GM23338 (cell line): ENCODE results near the gene MFSD2B. TPM values are rescaled to one million over a fixed set of nuclear protein-coding genes. Genes with fewer than 3 reads are reported as not detected.

ENCODE experiments used
- ATAC-seq: fragments of 200-7000 bp; cut with Tn5 transposase; 3 replicates; pipeline ENCODE4 v1.9.1; 2020
- DNase-seq: peaks from one replicate; pipeline ENCODE4 v3.0.0-alpha.2; 2015; ENCODE audit warnings: low spot score
- H2AFZ ChIP-seq: fragments of 200-600 bp; sonication (generic); 2 replicates; pipeline ENCODE4 v1.8.0; 2016; ENCODE audit warnings: antibody characterized with exemption, mild to moderate bottlenecking, moderate library complexity
- H3F3A ChIP-seq: fragments of 200-600 bp; sonication (generic); replicated peaks from 2 replicates; pipeline ENCODE4 v1.8.0; 2017; ENCODE audit warnings: antibody characterized with exemption, mixed run types, low read depth
- H3K27ac ChIP-seq: fragments of 200-600 bp; sonication (generic); 2 replicates; pipeline ENCODE4 v1.6.1; 2016; ENCODE audit warnings: low read depth
- H3K27me3 ChIP-seq: fragments of 200-600 bp; sonication (generic); 2 replicates; pipeline ENCODE4 v1.8.0; 2016; ENCODE audit warnings: mild to moderate bottlenecking, mixed run types, moderate library complexity; ENCODE audit not compliant: insufficient read depth
- H3K36me3 ChIP-seq: fragments of 200-600 bp; sonication (generic); 2 replicates; pipeline ENCODE4 v1.8.0; 2016; ENCODE audit warnings: mild to moderate bottlenecking; ENCODE audit not compliant: insufficient read depth
- H3K4me1 ChIP-seq: fragments of 200-600 bp; sonication (generic); 2 replicates; pipeline ENCODE4 v1.8.0; 2016; ENCODE audit warnings: mild to moderate bottlenecking, moderate library complexity; ENCODE audit not compliant: insufficient read depth
- H3K4me2 ChIP-seq: fragments of 200-600 bp; sonication (generic); 2 replicates; pipeline ENCODE4 v1.7.1; 2017; ENCODE audit warnings: mixed run types
- H3K4me3 ChIP-seq: fragments of 200-600 bp; sonication (generic); 2 replicates; pipeline ENCODE4 v1.6.1; 2016; ENCODE audit warnings: mixed run types
- H3K79me2 ChIP-seq: fragments of 200-600 bp; sonication (generic); replicated peaks from 2 replicates; pipeline ENCODE4 v1.8.0; 2017; ENCODE audit warnings: mild to moderate bottlenecking; ENCODE audit not compliant: insufficient read depth
- H3K9me2 ChIP-seq: fragments of 200-600 bp; sonication (generic); 2 replicates; pipeline ENCODE4 v1.8.0; 2017; ENCODE audit not compliant: insufficient read depth
- H4K20me1 ChIP-seq: fragments of 200-600 bp; sonication (generic); replicated peaks from 2 replicates; pipeline ENCODE4 v1.8.0; 2017; ENCODE audit warnings: mild to moderate bottlenecking; ENCODE audit not compliant: insufficient read depth
- H3K27ac Mint-ChIP-seq: 2 replicates; pipeline ENCODE4 v1.8.0; 2020; ENCODE audit warnings: inconsistent platforms, mild to moderate bottlenecking, moderate library complexity, mixed read lengths
- H3K27me3 Mint-ChIP-seq: 3 replicates; pipeline ENCODE4 v1.8.0; 2022; ENCODE audit warnings: low read depth, mild to moderate bottlenecking, moderate library complexity, mixed read lengths, inconsistent platforms; ENCODE audit not compliant: insufficient read depth, poor library complexity
- H3K36me3 Mint-ChIP-seq: 3 replicates; pipeline ENCODE4 v1.8.0; 2021; ENCODE audit warnings: low read depth, mild to moderate bottlenecking, inconsistent platforms, moderate library complexity, mixed read lengths
- H3K4me1 Mint-ChIP-seq: 3 replicates; pipeline ENCODE4 v1.8.0; 2020; ENCODE audit warnings: mild to moderate bottlenecking, inconsistent platforms, mixed read lengths
- H3K4me3 Mint-ChIP-seq: 3 replicates; pipeline ENCODE4 v1.8.0; 2021; ENCODE audit warnings: moderate library complexity, mild to moderate bottlenecking, inconsistent platforms, mixed read lengths
- H3K9me3 Mint-ChIP-seq: 3 replicates; pipeline ENCODE4 v1.8.0; 2020; ENCODE audit warnings: moderate library complexity, mild to moderate bottlenecking, inconsistent platforms, mixed read lengths
- CREB1 ChIP-seq: fragments of 250-450 bp; sonication (Bioruptor Pico); IDR thresholded peaks from 2 replicates; pipeline ENCODE4 v1.5.0; 2020; ENCODE audit warnings: low read depth, mild to moderate bottlenecking, moderate library complexity
- CTCF ChIP-seq, 2 experiments: fragments of 200-600 bp in 1 of 2; sonication (generic) in 1 of 2; conservative IDR thresholded peaks; 2 replicates each; pipeline versions ENCODE4 v1.5.1 to v1.6.1; 2016 to 2017; ENCODE audit warnings: antibody characterized with exemption in 2 of 2, low read depth in 2 of 2, mild to moderate bottlenecking in 2 of 2, moderate library complexity in 1 of 2
- ETS1 ChIP-seq: IDR thresholded peaks from 2 replicates; pipeline ENCODE4 v1.6.1; 2016; ENCODE audit warnings: antibody characterized with exemption
- EZH2 ChIP-seq: fragments of 200-600 bp; sonication (generic); IDR thresholded peaks from one replicate; pipeline ENCODE4 v1.8.0; 2017; ENCODE audit warnings: antibody characterized with exemption, mild to moderate bottlenecking, low read depth; ENCODE audit not compliant: unreplicated experiment
- EZH2phosphoT487 ChIP-seq: fragments of 200-600 bp; sonication (generic); IDR thresholded peaks from one replicate; pipeline ENCODE4 v1.8.1; 2018; ENCODE audit warnings: antibody characterized with exemption; ENCODE audit not compliant: unreplicated experiment
- JUNB ChIP-seq: IDR thresholded peaks from one replicate; pipeline ENCODE4 v1.6.1; 2016; ENCODE audit warnings: antibody characterized with exemption; ENCODE audit not compliant: unreplicated experiment
- NANOG ChIP-seq: IDR thresholded peaks from 2 replicates; pipeline ENCODE4 v1.6.1; 2016; ENCODE audit warnings: antibody characterized with exemption, borderline replicate concordance
- POLR2AphosphoS5 ChIP-seq: IDR thresholded peaks from 2 replicates; pipeline ENCODE4 v1.6.1; 2016; ENCODE audit warnings: antibody characterized with exemption, low read depth
- REST ChIP-seq: IDR thresholded peaks from one replicate; pipeline ENCODE4 v1.6.1; 2018; ENCODE audit warnings: antibody characterized with exemption; ENCODE audit not compliant: unreplicated experiment
- STAT1 ChIP-seq: IDR thresholded peaks from one replicate; pipeline ENCODE4 v1.6.1; 2016; ENCODE audit warnings: antibody characterized with exemption; ENCODE audit not compliant: unreplicated experiment
- ZNF114 ChIP-seq: fragments of 250-450 bp; sonication (Bioruptor Pico); IDR thresholded peaks from 2 replicates; pipeline ENCODE4 v1.5.0; 2020; ENCODE audit warnings: mild to moderate bottlenecking, moderate library complexity
- ZNF331 ChIP-seq: fragments of 250-450 bp; sonication (Bioruptor Pico); IDR thresholded peaks from 2 replicates; pipeline ENCODE4 v1.5.0; 2020; ENCODE audit warnings: low read depth, mild to moderate bottlenecking, moderate library complexity
- ZNF462 ChIP-seq: fragments of 250-450 bp; sonication (Bioruptor Pico); IDR thresholded peaks from 2 replicates; pipeline ENCODE4 v1.5.0; 2020; ENCODE audit warnings: mild to moderate bottlenecking, moderate library complexity
- polyA plus RNA-seq: library from polyadenylated mRNA; unstranded; fragments of >200 nt; fragmentation: Nextera tagmentation; extraction: Ambion mirVana; gene quantifications from 2 replicates; pipeline ENCODE4 v1.2.1, GENCODE V29; 2016
- total RNA-seq: library from RNA; depleted of rRNA; stranded (reverse); fragments of >200 nt; shearing (Covaris generic); gene quantifications from 2 replicates; pipeline ENCODE4 v1.2.3, GENCODE V29; 2014

Gene MFSD2B
- total and polyA plus RNA-seq, 2 experiments from 2014 or later, result 0.21 to 2.3 TPM

- no peaks in the 10 kb centered on the region for H3K27me3 ChIP-seq
- Mint-ChIP-seq H3K4me1 (peaks cover 27% of the 10 kb centered on the region), H3K4me3 (no peak overlapping the region), H3K27me3 (no peaks in the 10 kb centered on the region), H3K27ac (0 out of 2 replicates have a peak overlapping the region, but pooled peaks have one; percentile 4), H3K36me3 (peaks cover under 1% of the 10 kb centered on the region), H3K9me3 (no peaks in the 10 kb centered on the region)
- no peaks in the 10 kb centered on the region for H4K20me1 ChIP-seq
- TF ChIP-seq ZNF462 (CRISPR knock-in tag) (no peak), ZNF331 (CRISPR knock-in tag) (no peak), JUNB (no peak), CTCF (conservative IDR thresholded peaks at IDR 0.05; ENCODE audit: low read depth in 2 of 2) (no peak), CREB1 (no peak), POLR2AphosphoS5 (no peak), NANOG (no peak), ZNF114 (no peak), EZH2 (no peak), REST (no peak), STAT1 (no peak), ETS1 (no peak), EZH2phosphoT487 (no peak)
- no peaks in the 10 kb centered on the region for H3K36me3 ChIP-seq
- H3K79me2 ChIP-seq, result no peaks in the 10 kb centered on the region
- H3K9me2 ChIP-seq, result no peaks in the 10 kb centered on the region
- peaks cover 26% of the 10 kb centered on the region; the same call in 1 of the 2 replicates for H3K4me1 ChIP-seq
- H3F3A ChIP-seq, result no peaks in the 10 kb centered on the region
- H3K27ac ChIP-seq, result peak overlapping the region; percentile 53; the same call in 1 of the 2 replicates
- no peak overlapping the region for H3K4me3 ChIP-seq
- H2AFZ ChIP-seq, result no peak overlapping the region
- DNase-seq (no peak), ATAC-seq (no peak)
- no peak overlapping the region for H3K4me2 ChIP-seq
Observed at GRCh38 chr2:23994567-23994966, 15.3 kb upstream of the MFSD2B start.
